ENCODE data around the gene SSB.
"Not testable (repeated sequence)": the region's sequence is repeated elsewhere in the genome, so short reads cannot be mapped to it uniquely, and the experiment has no call there.

SSB gene

GRCh38 chr2:169798718-169799592, at the start of gene SSB:
TSS of gene SSB (plus strand) at chr2:169798871. CDS start at chr2:169800961, 2,090 bp downstream.
- peak; percentile 75 for DNase-seq

GRCh38 chr2:169752752-169753151, 45.9 kb upstream of the SSB start:
- DNase-seq = no peak

- no peak for DNase-seq
Observed at GRCh38 chr2:169755083-169755870, 43.4 kb upstream of the SSB start.

- DNase-seq = no peak
Observed at GRCh38 chr2:169756342-169756741, 42.3 kb upstream of the SSB start.

- no peak for DNase-seq
Observed at GRCh38 chr2:169757356-169757755, 41.3 kb upstream of the SSB start.

GRCh38 chr2:169757778-169758177, 40.9 kb upstream of the SSB start:
- no peak for DNase-seq

- no peak for DNase-seq
Observed at GRCh38 chr2:169759987-169760386, 38.7 kb upstream of the SSB start.

- DNase-seq = not testable (repeated sequence)
Observed at GRCh38 chr2:169760798-169761197, 37.9 kb upstream of the SSB start.

GRCh38 chr2:169761251-169761969, 37.3 kb upstream of the SSB start:
- DNase-seq = no peak

- DNase-seq = no peak
Observed at GRCh38 chr2:169761970-169762292, 36.7 kb upstream of the SSB start.

GRCh38 chr2:169765523-169765922, 33.1 kb upstream of the SSB start:
- DNase-seq = no peak

GRCh38 chr2:169767243-169767888, 31.3 kb upstream of the SSB start:
- DNase-seq = no peak

- DNase-seq = no peak
Observed at GRCh38 chr2:169768262-169768995, 30.2 kb upstream of the SSB start.

GRCh38 chr2:169771021-169771420, 27.6 kb upstream of the SSB start:
- DNase-seq = no peak

- DNase-seq = no peak
Observed at GRCh38 chr2:169771612-169772011, 27.1 kb upstream of the SSB start.

- no peak for DNase-seq
Observed at GRCh38 chr2:169772651-169773050, 26.0 kb upstream of the SSB start.

- no peak for DNase-seq
Observed at GRCh38 chr2:169775354-169775753, 23.3 kb upstream of the SSB start.

- no peak for DNase-seq
Observed at GRCh38 chr2:169775765-169776164, 22.9 kb upstream of the SSB start.

GRCh38 chr2:169776252-169776761, 22.4 kb upstream of the SSB start:
- DNase-seq = no peak

- no peak for DNase-seq
Observed at GRCh38 chr2:169778446-169778845, 20.2 kb upstream of the SSB start.

- DNase-seq = no peak
Observed at GRCh38 chr2:169781249-169782013, 17.2 kb upstream of the SSB start.
